Progenitor cell of endocrine pancreas (in vitro differentiated cells): ENCODE results near the gene CCDC81. TPM values are rescaled to one million over a fixed set of nuclear protein-coding genes. Genes with fewer than 3 reads are reported as not detected.

Experiments used
- DNase-seq: peaks from one replicate; pipeline ENCODE4 v3.0.0; 2021; ENCODE audit warnings: low spot score; ENCODE audit not compliant: unreplicated experiment
- H3K27ac Mint-ChIP-seq: 2 replicates; pipeline ENCODE4 v1.8.0; 2021; ENCODE audit warnings: mild to moderate bottlenecking, moderate library complexity, mixed read lengths
- H3K27me3 Mint-ChIP-seq: 2 replicates; pipeline ENCODE4 v1.8.0; 2021; ENCODE audit warnings: mixed read lengths
- H3K36me3 Mint-ChIP-seq: 2 replicates; pipeline ENCODE4 v1.8.0; 2022; ENCODE audit warnings: mixed read lengths; ENCODE audit not compliant: insufficient read depth
- H3K4me1 Mint-ChIP-seq: 2 replicates; pipeline ENCODE4 v1.8.0; 2021; ENCODE audit warnings: low read depth, mixed read lengths
- H3K4me3 Mint-ChIP-seq: 2 replicates; pipeline ENCODE4 v1.8.0; 2021; ENCODE audit warnings: low read depth, mild to moderate bottlenecking, moderate library complexity, mixed read lengths
- H3K9me3 Mint-ChIP-seq: 2 replicates; pipeline ENCODE4 v1.8.0; 2021; ENCODE audit warnings: low read depth, mixed read lengths
- CTCF ChIP-seq: fragments of 200-600 bp; sonication (generic); IDR thresholded peaks from one replicate; pipeline ENCODE4 v1.5.0; 2021; ENCODE audit warnings: antibody characterized with exemption, mild to moderate bottlenecking; ENCODE audit not compliant: unreplicated experiment
- total RNA-seq: library from RNA; stranded (reverse); gene quantifications from 2 replicates; pipeline ENCODE4 v1.2.1, GENCODE V29; 2021

CCDC81 gene
- total RNA-seq, 1 donor from 2014 or later, result 1.3 TPM

GRCh38 chr11:86374069-86374468 is 618 bp upstream of the CCDC81 start:
- Mint-ChIP-seq H3K4me3 (peak overlapping the region; percentile 61), H3K27ac (no peak overlapping the region), H3K4me1 (peaks cover 6% of the 10 kb centered on the region), H3K27me3 (peaks cover 3% of the 10 kb centered on the region), H3K9me3 (peaks cover 12% of the 10 kb centered on the region), H3K36me3 (peaks cover 3% of the 10 kb centered on the region)
- DNase-seq, result no peak
- TF ChIP-seq CTCF, result no peak

GRCh38 chr11:86377972-86378371 is 3.3 kb downstream of the CCDC81 start:
- no peak for TF ChIP-seq CTCF
- Mint-ChIP-seq H3K27me3 (peaks cover 3% of the 10 kb centered on the region), H3K9me3 (peaks cover 3% of the 10 kb centered on the region), H3K27ac (no peak overlapping the region), H3K4me3 (no peak overlapping the region), H3K4me1 (peaks cover 6% of the 10 kb centered on the region), H3K36me3 (no peaks in the 10 kb centered on the region)
- DNase-seq, result no peak

- no peak overlapping the region for H3K4me3 Mint-ChIP-seq
- no peak for DNase-seq
- no peaks in the 10 kb centered on the region for H3K4me1 Mint-ChIP-seq
- H3K9me3 Mint-ChIP-seq, result peaks cover 3% of the 10 kb centered on the region
- no peaks in the 10 kb centered on the region for H3K27me3 Mint-ChIP-seq
- H3K36me3 Mint-ChIP-seq, result no peaks in the 10 kb centered on the region
- no peak overlapping the region for H3K27ac Mint-ChIP-seq
- TF ChIP-seq CTCF, result no peak
These were observed 5.8 kb downstream of the CCDC81 start for GRCh38 chr11:86380295-86381059.

GRCh38 chr11:86383041-86383955 is 8.6 kb downstream of the CCDC81 start:
- H3K27ac Mint-ChIP-seq, result no peak overlapping the region
- no peak overlapping the region for H3K4me3 Mint-ChIP-seq
- no peaks in the 10 kb centered on the region for H3K27me3 Mint-ChIP-seq

More at GRCh38 chr11:86383041-86383955, 8.6 kb downstream of the CCDC81 start:
- Mint-ChIP-seq H3K36me3 (no peaks in the 10 kb centered on the region), H3K4me1 (peaks cover 3% of the 10 kb centered on the region), H3K9me3 (peaks cover under 1% of the 10 kb centered on the region)
- no peak for DNase-seq
- no peak for TF ChIP-seq CTCF
